Mesendoderm (in vitro differentiated cells): ENCODE measurements around the gene ACOXL.
A peak's percentile ranks its signal among the peaks of the same experiment; 100 is the strongest.

Source experiments
- DNase-seq: peaks from one replicate; pipeline ENCODE4 v3.0.0; 2013
- H2AK5ac ChIP-seq: 2 replicates; pipeline ENCODE4 v1.6.1; 2013; ENCODE audit warnings: low read length, inconsistent platforms
- H2BK120ac ChIP-seq: 2 replicates; pipeline ENCODE4 v1.6.1; 2013; ENCODE audit warnings: low read depth, mild to moderate bottlenecking, low read length, moderate library complexity, mixed read lengths
- H2BK15ac ChIP-seq: replicated peaks from 2 replicates; pipeline ENCODE4 v1.6.1; 2013; ENCODE audit warnings: low read depth, mild to moderate bottlenecking, moderate library complexity
- H2BK5ac ChIP-seq: 2 replicates; pipeline ENCODE4 v1.6.1; 2013; ENCODE audit warnings: low read length, inconsistent platforms
- H3K18ac ChIP-seq: 2 replicates; pipeline ENCODE4 v1.6.1; 2013; ENCODE audit warnings: mild to moderate bottlenecking, low read length, mixed read lengths
- H3K23ac ChIP-seq: one replicate; pipeline ENCODE4 v1.6.1; 2013; ENCODE audit warnings: low read length
- H3K27ac ChIP-seq: 2 replicates; pipeline ENCODE4 v1.5.1; 2013; ENCODE audit warnings: low read depth, mild to moderate bottlenecking, inconsistent platforms, low read length, moderate library complexity
- H3K27me3 ChIP-seq: 2 replicates; pipeline ENCODE4 v1.6.1; 2013; ENCODE audit warnings: low read length, control low read depth, mild to moderate bottlenecking, inconsistent platforms; ENCODE audit not compliant: insufficient read depth, poor library complexity
- H3K36me3 ChIP-seq: 2 replicates; pipeline ENCODE4 v1.6.1; 2013; ENCODE audit warnings: low read length, inconsistent platforms; ENCODE audit not compliant: control insufficient read depth, insufficient read depth
- H3K4ac ChIP-seq: one replicate; pipeline ENCODE4 v1.6.1; 2013; ENCODE audit warnings: low read depth, mild to moderate bottlenecking, low read length, moderate library complexity
- H3K4me1 ChIP-seq: 2 replicates; pipeline ENCODE4 v1.6.1; 2013; ENCODE audit warnings: low read depth, low read length, inconsistent platforms; ENCODE audit not compliant: control insufficient read depth
- H3K4me2 ChIP-seq: 2 replicates; pipeline ENCODE4 v1.6.1; 2013; ENCODE audit warnings: low read length
- H3K4me3 ChIP-seq: 2 replicates; pipeline ENCODE4 v1.5.1; 2013; ENCODE audit warnings: mild to moderate bottlenecking, low read length
- H3K56ac ChIP-seq: one replicate; pipeline ENCODE4 v1.6.1; 2013; ENCODE audit warnings: low read length
- H3K79me1 ChIP-seq: 2 replicates; pipeline ENCODE4 v1.6.1; 2013; ENCODE audit warnings: low read length, inconsistent platforms
- H3K79me2 ChIP-seq: 2 replicates; pipeline ENCODE4 v1.6.1; 2013; ENCODE audit warnings: mild to moderate bottlenecking, low read length; ENCODE audit not compliant: control insufficient read depth, insufficient read depth
- H3K9ac ChIP-seq: 2 replicates; pipeline ENCODE4 v1.6.1; 2013; ENCODE audit warnings: low read length, inconsistent platforms
- H4K5ac ChIP-seq: one replicate; pipeline ENCODE4 v1.6.1; 2013; ENCODE audit warnings: low read length
- H4K8ac ChIP-seq: one replicate; pipeline ENCODE4 v1.6.1; 2013; ENCODE audit warnings: low read depth, mild to moderate bottlenecking, control low read depth, low read length, moderate library complexity
- WGBS: extraction: QIAGEN DNeasy Blood & Tissue Kit; methylation state at CpG from one replicate; pipeline ENCODE4 v1.1.7; 2013; ENCODE audit warnings: low lambda C conversion rate, missing lambda C conversion rate; ENCODE audit not compliant: insufficient coverage; ENCODE audit errors: extremely low coverage; 5-methylcytosine and 5-hydroxymethylcytosine counted together

ACOXL gene

GRCh38 chr2:110812726-110813645, 80.6 kb downstream of the ACOXL start:
- Histone ChIP-seq H3K23ac (no peak overlapping the region), H3K4ac (no peak overlapping the region), H3K79me2 (no peaks in the 10 kb centered on the region), H3K56ac (no peak overlapping the region), H2BK120ac (no peak overlapping the region), H3K79me1 (no peaks in the 10 kb centered on the region), H2BK5ac (no peak overlapping the region), H3K27ac (no peak overlapping the region), H3K4me3 (no peak overlapping the region), H2AK5ac (no peak overlapping the region), H4K8ac (no peak overlapping the region), H4K5ac (no peak overlapping the region), H3K4me2 (no peak overlapping the region), H2BK15ac (no peak overlapping the region), H3K4me1 (no peaks in the 10 kb centered on the region), H3K36me3 (no peaks in the 10 kb centered on the region), H3K9ac (no peak overlapping the region), H3K27me3 (no peaks in the 10 kb centered on the region), H3K18ac (no peak overlapping the region)
- WGBS, result no CpG with 5 or more reads among the region's 12 CpGs
- no peak for DNase-seq

GRCh38 chr2:110813896-110814295, 81.5 kb downstream of the ACOXL start:
- H3K18ac ChIP-seq, result no peak overlapping the region
- no peaks in the 10 kb centered on the region for H3K79me2 ChIP-seq
- no peaks in the 10 kb centered on the region for H3K4me1 ChIP-seq
- H3K56ac ChIP-seq, result no peak overlapping the region
- DNase-seq, result no peak
- no peaks in the 10 kb centered on the region for H3K79me1 ChIP-seq
- H4K8ac ChIP-seq, result no peak overlapping the region
- H4K5ac ChIP-seq, result no peak overlapping the region
- H2BK120ac ChIP-seq, result no peak overlapping the region
- no peak overlapping the region for H3K23ac ChIP-seq
- no peak overlapping the region for H3K4ac ChIP-seq
- no peaks in the 10 kb centered on the region for H3K36me3 ChIP-seq
- WGBS, result no CpG with 5 or more reads among the region's 5 CpGs
- H3K9ac ChIP-seq, result no peak overlapping the region
- H2AK5ac ChIP-seq, result no peak overlapping the region
- H3K27me3 ChIP-seq, result no peaks in the 10 kb centered on the region
- H3K4me2 ChIP-seq, result no peak overlapping the region
- no peak overlapping the region for H2BK15ac ChIP-seq
- H2BK5ac ChIP-seq, result no peak overlapping the region
- H3K4me3 ChIP-seq, result no peak overlapping the region
- no peak overlapping the region for H3K27ac ChIP-seq

- no peak overlapping the region for H3K4ac ChIP-seq
- H3K27me3 ChIP-seq, result no peaks in the 10 kb centered on the region
- H2AK5ac ChIP-seq, result no peak overlapping the region
- no peaks in the 10 kb centered on the region for H3K36me3 ChIP-seq
- no peak overlapping the region for H3K4me3 ChIP-seq
- H3K4me1 ChIP-seq, result no peaks in the 10 kb centered on the region
- DNase-seq, result no peak
- no peak overlapping the region for H2BK15ac ChIP-seq
- no CpG with 5 or more reads among the region's 1 CpG for WGBS
- H3K9ac ChIP-seq, result no peak overlapping the region
- H4K5ac ChIP-seq, result no peak overlapping the region
- H3K23ac ChIP-seq, result no peak overlapping the region
- H3K79me1 ChIP-seq, result no peaks in the 10 kb centered on the region
- no peak overlapping the region for H4K8ac ChIP-seq
- no peak overlapping the region for H3K18ac ChIP-seq
- H2BK120ac ChIP-seq, result no peak overlapping the region
- no peak overlapping the region for H3K4me2 ChIP-seq
- no peak overlapping the region for H2BK5ac ChIP-seq
- H3K79me2 ChIP-seq, result no peaks in the 10 kb centered on the region
- H3K27ac ChIP-seq, result no peak overlapping the region
- H3K56ac ChIP-seq, result no peak overlapping the region
These were observed 83.6 kb downstream of the ACOXL start for GRCh38 chr2:110815938-110816337.

GRCh38 chr2:110816404-110817365, 84.3 kb downstream of the ACOXL start:
- H3K18ac ChIP-seq, result no peak overlapping the region
- no peak overlapping the region for H3K27ac ChIP-seq
- no peaks in the 10 kb centered on the region for H3K27me3 ChIP-seq
- H3K23ac ChIP-seq, result no peak overlapping the region
- no peak overlapping the region for H2BK120ac ChIP-seq
- no CpG with 5 or more reads among the region's 12 CpGs for WGBS
- H3K4me2 ChIP-seq, result no peak overlapping the region
- no peaks in the 10 kb centered on the region for H3K4me1 ChIP-seq
- no peak overlapping the region for H3K4ac ChIP-seq
- H3K36me3 ChIP-seq, result no peaks in the 10 kb centered on the region
- H3K4me3 ChIP-seq, result no peak overlapping the region
- no peak overlapping the region for H2AK5ac ChIP-seq
- H3K9ac ChIP-seq, result no peak overlapping the region
- DNase-seq, result no peak
- no peak overlapping the region for H4K8ac ChIP-seq
- no peaks in the 10 kb centered on the region for H3K79me1 ChIP-seq
- H3K56ac ChIP-seq, result no peak overlapping the region
- H2BK5ac ChIP-seq, result no peak overlapping the region
- no peaks in the 10 kb centered on the region for H3K79me2 ChIP-seq
- H2BK15ac ChIP-seq, result no peak overlapping the region
- H4K5ac ChIP-seq, result no peak overlapping the region

GRCh38 chr2:110818767-110819481, 86.6 kb downstream of the ACOXL start:
- no peak overlapping the region for H3K4me3 ChIP-seq
- H2BK15ac ChIP-seq, result no peak overlapping the region
- no peak overlapping the region for H3K27ac ChIP-seq
- H2BK120ac ChIP-seq, result no peak overlapping the region
- H3K23ac ChIP-seq, result no peak overlapping the region
- no peak overlapping the region for H3K9ac ChIP-seq
- no peak overlapping the region for H3K4me2 ChIP-seq
- H3K4me1 ChIP-seq, result no peaks in the 10 kb centered on the region
- no peaks in the 10 kb centered on the region for H3K79me1 ChIP-seq
- no peak overlapping the region for H4K8ac ChIP-seq
- no peaks in the 10 kb centered on the region for H3K27me3 ChIP-seq
- no peak overlapping the region for H4K5ac ChIP-seq
- H3K36me3 ChIP-seq, result no peaks in the 10 kb centered on the region
- peak; percentile 38 for DNase-seq
- no peak overlapping the region for H3K56ac ChIP-seq
- H2AK5ac ChIP-seq, result no peak overlapping the region
- no CpG with 5 or more reads among the region's 8 CpGs for WGBS
- no peaks in the 10 kb centered on the region for H3K79me2 ChIP-seq
- H3K18ac ChIP-seq, result no peak overlapping the region
- no peak overlapping the region for H3K4ac ChIP-seq
- no peak overlapping the region for H2BK5ac ChIP-seq
